Activated T-helper 2 cell treated with anti-CD3 and anti-CD28 coated beads, Interferon-gamma antibody, Interleukin-2, Interleukin-4, amounts not matched to agents 10 μg/mL and 5 μg/mL and 100 μg/mL, durations not matched to agents 14 hours and 24 hours and 36 hours (primary cell): Measurements from ENCODE around the gene TAB2. TPM values are rescaled to one million over a fixed set of nuclear protein-coding genes. Genes with fewer than 3 reads are reported as not detected.
A peak's percentile ranks its signal among the peaks of the same experiment; 100 is the strongest.
"Not testable (repeated sequence)": the region's sequence is repeated elsewhere in the genome, so short reads cannot be mapped to it uniquely, and the experiment has no call there.

ENCODE experiments used
- DNase-seq: peaks from one replicate; pipeline ENCODE4 v3.0.0; 2021; ENCODE audit warnings: low spot score
- H3K27ac Mint-ChIP-seq: one replicate; pipeline ENCODE4 v1.8.0; 2021; ENCODE audit warnings: mixed read lengths
- H3K27me3 Mint-ChIP-seq: one replicate; pipeline ENCODE4 v1.8.0; 2021; ENCODE audit warnings: low read depth, mixed read lengths
- H3K36me3 Mint-ChIP-seq: one replicate; pipeline ENCODE4 v1.8.0; 2021; ENCODE audit warnings: low read depth, mixed read lengths
- H3K4me1 Mint-ChIP-seq: one replicate; pipeline ENCODE4 v1.8.0; 2021; ENCODE audit warnings: low read depth, mixed read lengths
- H3K4me3 Mint-ChIP-seq: one replicate; pipeline ENCODE4 v1.8.0; 2021; ENCODE audit warnings: low read depth, mild to moderate bottlenecking, moderate library complexity, mixed read lengths
- H3K9me3 Mint-ChIP-seq: one replicate; pipeline ENCODE4 v1.8.0; 2021; ENCODE audit warnings: mixed read lengths
- intact Hi-C: fragments of 100-400 bp; cut with micrococcal nuclease; formaldehyde crosslinking; loops from one replicate; pipeline ENCODE4 v1.15.1; 2023
- total RNA-seq: library from RNA; stranded (reverse); gene quantifications from 2 replicates; pipeline ENCODE4 v1.2.3, GENCODE V29; 2022

The TAB2 gene
- total RNA-seq, 1 donor from 2014 or later: 110 TPM

DNA sequence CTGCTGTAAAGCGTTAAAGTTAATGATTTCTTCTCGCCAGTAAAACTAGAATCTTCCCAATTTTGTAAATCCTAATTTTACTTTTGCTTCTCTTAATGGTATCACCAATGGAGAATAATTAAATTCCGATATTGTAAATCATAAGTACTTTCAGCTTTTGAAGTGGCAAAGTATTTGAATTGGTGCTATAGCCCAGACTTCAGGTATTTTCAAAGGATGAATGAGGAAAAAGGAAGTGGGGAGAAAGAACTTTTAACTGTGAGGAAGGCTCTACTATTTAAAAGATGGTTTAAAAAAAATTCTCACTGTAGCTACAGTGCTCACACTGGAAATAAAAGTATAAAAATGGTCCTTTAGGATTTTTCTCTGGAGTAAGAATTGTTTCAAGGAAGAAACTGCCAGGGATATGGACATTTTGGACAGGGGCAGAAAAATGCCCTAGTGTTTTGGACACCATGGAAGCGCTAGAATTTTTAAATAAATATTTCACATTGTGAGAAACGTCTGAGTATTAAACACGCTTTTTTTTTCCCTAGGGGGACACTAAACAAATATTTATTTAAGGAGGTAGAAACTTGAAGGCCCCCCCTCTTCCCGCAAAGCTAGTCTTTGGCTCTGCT lies 1.3 kb upstream of the TAB2 start:
- no peak for DNase-seq
- H3K27ac Mint-ChIP-seq: peak overlapping the region; percentile 85
- H3K36me3 Mint-ChIP-seq: peaks cover 21% of the 10 kb centered on the region
- H3K4me1 Mint-ChIP-seq: peaks cover 36% of the 10 kb centered on the region
- peaks cover 6% of the 10 kb centered on the region for H3K9me3 Mint-ChIP-seq
- H3K4me3 Mint-ChIP-seq: peak overlapping the region; percentile 95
- intact Hi-C loops: loop anchor here (2.0 to 5.0 kb wide), 5 partner anchors 31 to 251 kb away; partner anchors contain the start of genes GINM1 and ZC3H12D
- no peaks in the 10 kb centered on the region for H3K27me3 Mint-ChIP-seq

DNA sequence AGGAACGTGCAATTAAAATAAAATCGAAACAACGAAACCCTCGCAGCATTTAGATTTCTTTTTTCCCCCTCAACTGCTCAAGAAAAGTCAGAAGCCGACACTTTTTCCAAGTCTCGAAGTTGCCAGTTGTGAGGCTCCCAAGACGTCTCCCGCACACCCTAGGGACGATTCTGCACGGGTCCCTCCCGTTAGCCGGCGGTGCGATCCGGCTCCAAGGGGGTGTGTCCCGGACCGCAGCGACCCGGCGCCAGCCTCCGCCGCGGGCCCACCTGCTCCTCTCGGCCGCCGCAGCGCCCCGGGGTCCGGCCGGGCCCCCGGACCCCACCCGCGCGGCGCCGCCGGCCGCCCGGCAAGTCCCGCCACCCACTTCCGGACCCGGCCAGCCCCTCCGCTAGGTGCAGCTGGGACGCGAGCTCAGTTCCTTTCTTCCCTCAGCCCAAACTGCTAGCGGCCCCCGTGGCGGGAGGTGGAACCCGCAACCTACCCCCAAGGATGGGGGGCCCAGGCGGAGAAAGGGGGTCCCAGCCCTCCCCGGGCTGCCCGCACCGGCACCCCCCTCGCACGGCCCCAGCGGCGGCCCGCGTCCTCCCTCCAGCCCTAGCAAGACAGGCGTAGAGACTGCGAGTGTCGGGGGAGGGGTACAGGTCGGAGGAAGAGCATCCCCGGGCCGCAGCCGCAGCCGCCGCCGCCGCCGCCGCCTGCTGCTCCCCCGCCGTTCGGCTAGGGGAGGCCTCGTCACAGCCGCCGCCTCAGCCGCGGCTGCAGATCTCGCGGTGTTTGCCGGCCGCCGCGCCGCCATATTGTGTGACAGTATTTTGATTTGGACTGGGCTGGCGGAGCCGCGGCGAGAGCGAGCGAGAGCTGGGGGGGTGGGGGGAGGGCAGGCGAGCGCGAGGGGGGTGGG lies 520 bp upstream of the TAB2 start:
- intact Hi-C loops: loop anchor here (1.0 to 5.0 kb wide), 6 partner anchors 32 to 250 kb away; partner anchors contain the start of genes GINM1 and ZC3H12D
- Mint-ChIP-seq H3K36me3 (peaks cover 26% of the 10 kb centered on the region), H3K4me1 (peaks cover 44% of the 10 kb centered on the region), H3K9me3 (peaks cover 6% of the 10 kb centered on the region), H3K27me3 (no peaks in the 10 kb centered on the region), H3K4me3 (peak overlapping the region; percentile 95), H3K27ac (peak overlapping the region; percentile 85)
- DNase-seq: peak; percentile 91

GRCh38 chr6:149318581-149319286 lies 1.2 kb downstream of the TAB2 start:
- intact Hi-C loops: loop anchor here (1.0 to 5.0 kb wide), 9 partner anchors 18 to 285 kb away; partner anchors contain the start of genes GINM1 and ZC3H12D
- H3K36me3 Mint-ChIP-seq: peaks cover 41% of the 10 kb centered on the region
- H3K4me1 Mint-ChIP-seq: peaks cover 54% of the 10 kb centered on the region
- H3K9me3 Mint-ChIP-seq: peaks cover under 1% of the 10 kb centered on the region
- H3K27ac Mint-ChIP-seq: peak overlapping the region; percentile 98
- peak overlapping the region; percentile 95 for H3K4me3 Mint-ChIP-seq
- H3K27me3 Mint-ChIP-seq: no peaks in the 10 kb centered on the region
- DNase-seq: peak; percentile 45

GRCh38 chr6:149319422-149319821 lies 1.9 kb downstream of the TAB2 start:
- Mint-ChIP-seq H3K4me1 (peaks cover 51% of the 10 kb centered on the region), H3K27me3 (no peaks in the 10 kb centered on the region), H3K27ac (peak overlapping the region; percentile 98), H3K4me3 (peak overlapping the region; percentile 95), H3K36me3 (peaks cover 45% of the 10 kb centered on the region), H3K9me3 (no peaks in the 10 kb centered on the region)
- intact Hi-C loops: loop anchor here (1.0 to 5.0 kb wide), 8 partner anchors 17 to 286 kb away; partner anchors contain the start of genes GINM1 and ZC3H12D
- DNase-seq: no peak

GRCh38 chr6:149320016-149320415 lies 2.5 kb downstream of the TAB2 start:
- Mint-ChIP-seq H3K4me3 (peak overlapping the region; percentile 95), H3K36me3 (peaks cover 45% of the 10 kb centered on the region), H3K27ac (peak overlapping the region; percentile 98), H3K4me1 (peaks cover 51% of the 10 kb centered on the region)
- DNase-seq, intact Hi-C loops, H3K9me3 Mint-ChIP-seq, H3K27me3 Mint-ChIP-seq: not testable (repeated sequence)

DNA sequence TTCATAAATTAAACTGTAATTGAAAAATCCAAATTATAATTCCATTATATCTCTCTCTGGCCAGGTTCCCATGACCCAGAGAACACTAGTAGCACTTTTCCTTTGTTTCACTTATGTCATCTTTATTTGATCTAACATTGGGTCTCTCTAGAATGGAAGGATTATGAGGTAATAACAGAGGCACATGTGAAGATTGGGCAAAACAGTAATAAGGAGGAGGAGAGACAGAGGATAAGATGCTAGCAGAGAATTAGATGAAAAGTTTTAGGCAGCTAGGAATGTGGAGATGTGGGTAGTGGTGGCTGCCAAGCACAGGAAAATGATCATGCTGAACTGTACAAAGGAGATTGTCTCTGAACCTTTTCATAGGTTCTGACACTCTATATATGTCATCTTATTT lies 3.3 kb downstream of the TAB2 start:
- Mint-ChIP-seq H3K4me3 (peak overlapping the region; percentile 95), H3K27me3 (no peaks in the 10 kb centered on the region), H3K36me3 (peaks cover 51% of the 10 kb centered on the region), H3K4me1 (peaks cover 52% of the 10 kb centered on the region), H3K27ac (peak overlapping the region; percentile 86), H3K9me3 (no peaks in the 10 kb centered on the region)
- intact Hi-C loops: no loop called here
- DNase-seq: no peak

DNA sequence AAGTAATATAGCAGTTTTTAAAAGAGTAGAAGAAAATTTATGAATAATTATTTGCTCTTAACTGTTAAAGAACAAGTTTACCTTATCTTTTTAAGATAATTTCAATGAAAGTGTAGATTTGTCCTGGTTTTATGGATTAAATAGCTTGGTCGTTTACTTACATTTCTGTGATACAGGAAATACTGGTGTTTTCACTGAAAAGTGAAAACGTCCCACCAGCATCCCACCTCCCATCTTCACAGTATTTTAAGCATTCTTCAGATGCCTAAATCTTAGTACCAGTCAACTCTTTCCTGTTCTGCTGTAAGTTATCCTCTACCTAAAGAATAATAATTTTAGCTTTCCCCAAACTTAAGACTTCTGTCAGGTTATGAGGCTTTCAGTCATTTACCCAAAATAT lies 5.8 kb downstream of the TAB2 start:
- Mint-ChIP-seq H3K4me3 (peak overlapping the region; percentile 63), H3K9me3 (no peaks in the 10 kb centered on the region), H3K27me3 (no peaks in the 10 kb centered on the region), H3K36me3 (peaks cover 71% of the 10 kb centered on the region), H3K4me1 (peaks cover 58% of the 10 kb centered on the region), H3K27ac (peak overlapping the region; percentile 75)
- intact Hi-C loops: no loop called here
- no peak for DNase-seq

DNA sequence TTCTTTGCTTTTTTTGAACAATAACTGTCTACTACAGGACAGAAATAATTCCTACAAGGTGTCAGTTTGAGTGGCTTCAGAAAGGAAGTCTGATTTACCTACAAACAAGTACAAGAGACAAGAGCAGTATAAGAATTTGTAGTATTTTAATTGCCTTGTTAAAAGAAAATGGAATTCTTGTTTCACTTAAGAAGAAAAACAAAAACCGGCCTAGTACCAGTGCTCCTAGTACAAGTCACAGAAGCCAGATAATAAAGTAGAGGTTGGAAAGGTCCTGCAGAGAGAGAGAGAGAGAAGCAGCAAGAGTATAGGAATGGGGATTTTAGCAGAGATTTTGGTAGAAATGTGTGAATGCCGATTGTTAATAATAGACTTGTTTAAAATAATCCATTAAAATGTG lies 6.4 kb downstream of the TAB2 start:
- peak overlapping the region; percentile 63 for H3K4me3 Mint-ChIP-seq
- DNase-seq: no peak
- no peaks in the 10 kb centered on the region for H3K9me3 Mint-ChIP-seq
- H3K27me3 Mint-ChIP-seq: no peaks in the 10 kb centered on the region
- H3K36me3 Mint-ChIP-seq: peaks cover 71% of the 10 kb centered on the region
- intact Hi-C loops: no loop called here
- peaks cover 64% of the 10 kb centered on the region for H3K4me1 Mint-ChIP-seq
- H3K27ac Mint-ChIP-seq: peak overlapping the region; percentile 75

DNA sequence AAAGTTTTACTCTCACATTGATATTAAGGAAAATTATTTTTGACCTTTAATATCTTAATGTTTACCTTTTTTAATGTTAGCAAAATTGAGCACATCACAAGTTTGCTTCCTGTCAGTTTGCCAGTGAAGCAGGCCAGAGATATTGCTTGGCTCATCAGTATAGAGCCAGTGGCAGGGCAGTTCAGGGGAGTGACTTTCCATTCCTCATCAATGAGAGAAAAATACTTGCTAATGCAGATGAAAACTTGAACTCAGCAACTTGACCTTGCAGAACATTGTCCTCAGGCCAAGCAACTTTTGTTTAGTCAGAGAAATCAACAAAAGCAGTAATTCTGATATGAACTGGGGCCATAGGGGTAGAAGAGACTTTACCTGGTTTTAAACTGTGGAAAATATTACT lies 6.9 kb downstream of the TAB2 start:
- H3K27me3 Mint-ChIP-seq: no peaks in the 10 kb centered on the region
- peak overlapping the region; percentile 18 for H3K4me3 Mint-ChIP-seq
- no peak for DNase-seq
- peaks cover 66% of the 10 kb centered on the region for H3K36me3 Mint-ChIP-seq
- peak overlapping the region; percentile 32 for H3K27ac Mint-ChIP-seq
- H3K9me3 Mint-ChIP-seq: no peaks in the 10 kb centered on the region
- peaks cover 69% of the 10 kb centered on the region for H3K4me1 Mint-ChIP-seq
- intact Hi-C loops: no loop called here

- no peaks in the 10 kb centered on the region for H3K9me3 Mint-ChIP-seq
- H3K4me1 Mint-ChIP-seq: peaks cover 70% of the 10 kb centered on the region
- no peak for DNase-seq
- H3K36me3 Mint-ChIP-seq: peaks cover 61% of the 10 kb centered on the region
- H3K27me3 Mint-ChIP-seq: no peaks in the 10 kb centered on the region
- intact Hi-C loops: no loop called here
- no peak overlapping the region for H3K4me3 Mint-ChIP-seq
- peak overlapping the region; percentile 43 for H3K27ac Mint-ChIP-seq
Measured at GRCh38 chr6:149325648-149326236, 8.2 kb downstream of the TAB2 start.

GRCh38 chr6:149327638-149328037 lies 10.1 kb downstream of the TAB2 start:
- intact Hi-C loops: loop anchor here (1.0 kb wide), 1 partner anchor 9 kb away; no protein-coding TSS in a partner anchor
- DNase-seq: no peak
- Mint-ChIP-seq H3K4me1 (peaks cover 72% of the 10 kb centered on the region), H3K27ac (no peak overlapping the region), H3K27me3 (no peaks in the 10 kb centered on the region), H3K36me3 (peaks cover 58% of the 10 kb centered on the region), H3K4me3 (no peak overlapping the region), H3K9me3 (no peaks in the 10 kb centered on the region)

GRCh38 chr6:149328083-149328482 lies 10.6 kb downstream of the TAB2 start:
- DNase-seq: no peak
- no peak overlapping the region for H3K4me3 Mint-ChIP-seq
- no peaks in the 10 kb centered on the region for H3K9me3 Mint-ChIP-seq
- H3K27me3 Mint-ChIP-seq: no peaks in the 10 kb centered on the region
- peaks cover 71% of the 10 kb centered on the region for H3K4me1 Mint-ChIP-seq
- intact Hi-C loops: loop anchor here (1.0 kb wide), 1 partner anchor 8 kb away; no protein-coding TSS in a partner anchor
- peak overlapping the region; percentile 69 for H3K27ac Mint-ChIP-seq
- peaks cover 54% of the 10 kb centered on the region for H3K36me3 Mint-ChIP-seq
